ENCODE measurements around the gene MIER1.
"Not testable (repeated sequence)": the region's sequence is repeated elsewhere in the genome, so short reads cannot be mapped to it uniquely, and the experiment has no call there.

Gene MIER1

DNA sequence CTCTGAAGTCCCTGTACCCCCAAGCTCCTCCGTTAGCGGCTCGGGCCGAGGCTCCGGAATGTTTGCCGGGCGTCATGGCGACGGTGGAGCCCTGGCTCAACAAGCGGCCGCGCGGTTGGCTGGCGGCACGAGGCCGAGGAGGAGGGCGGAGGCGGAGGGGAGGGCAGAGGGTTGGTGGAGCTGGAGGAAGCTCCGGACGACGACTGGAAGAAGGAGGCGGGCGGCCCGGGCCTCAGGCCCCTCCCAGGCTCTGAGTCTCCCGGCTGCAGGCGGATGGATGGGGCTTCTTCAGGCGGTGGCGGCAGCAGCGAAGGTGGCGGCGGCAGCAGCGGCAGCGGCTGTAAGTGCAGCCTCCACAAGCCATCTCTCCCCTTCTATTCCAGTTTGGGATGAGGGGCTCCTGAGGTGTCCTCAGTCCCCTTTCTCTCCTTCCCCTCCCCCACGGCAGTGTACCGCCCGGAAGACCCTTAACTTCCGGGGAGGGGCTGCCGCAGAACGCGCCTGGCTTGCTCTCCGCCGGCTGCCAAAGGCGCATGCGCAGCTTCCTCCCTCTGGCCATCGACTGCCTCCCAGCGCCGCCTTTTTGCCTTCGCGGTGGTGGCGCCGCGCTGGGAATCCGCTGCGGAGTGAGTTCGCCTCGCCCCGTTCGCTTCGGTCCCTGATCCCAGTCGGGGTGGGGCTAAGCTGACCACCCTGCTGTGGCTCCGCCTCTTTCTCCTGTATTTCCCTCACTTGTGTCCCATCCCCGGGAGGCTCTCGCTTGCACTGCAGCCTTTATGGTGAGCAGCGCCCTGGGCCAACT lies at the start of gene MIER1, which contains the start of gene DNAI4:
MIER1 (plus strand) TSS at position 235 of the 802 bp plus-strand sequence; CDS start at position 274, 39 bp downstream.
DNAI4 (minus strand) TSS at position 101 of the 802 bp plus-strand sequence; CDS start at position 76, 25 bp downstream.
- peak; percentile 97 for DNase-seq (ENCODE audit: low spot score)

DNA sequence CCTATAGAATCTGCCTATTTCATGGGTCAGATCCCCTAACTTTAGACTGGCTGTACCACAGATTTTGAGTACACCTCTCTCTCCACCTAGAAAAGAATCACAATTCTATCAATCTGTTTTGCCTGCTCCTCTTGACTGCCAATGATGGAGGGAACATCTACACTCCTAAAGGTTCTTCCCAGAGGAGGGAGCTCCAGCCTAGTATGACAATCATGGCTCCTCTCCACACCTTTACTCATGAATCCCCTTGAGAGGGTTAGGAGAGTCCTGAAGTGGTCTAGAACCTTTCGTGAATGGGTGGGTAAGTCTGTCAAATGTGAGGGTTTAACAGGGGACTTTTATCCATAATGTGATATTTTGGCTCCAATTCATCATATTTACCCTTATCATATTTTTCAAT lies 48.1 kb upstream of the MIER1 start:
- DNase-seq (ENCODE audit: low spot score) = no peak

- no peak for DNase-seq (ENCODE audit: low spot score)
Observed at GRCh38 chr1:66889030-66889429, 35.8 kb upstream of the MIER1 start.

GRCh38 chr1:66890621-66891020 lies 34.2 kb upstream of the MIER1 start:
- no peak for DNase-seq (ENCODE audit: low spot score)

GRCh38 chr1:66893712-66894111 lies 31.1 kb upstream of the MIER1 start:
- no peak for DNase-seq (ENCODE audit: low spot score)

- not testable (repeated sequence) for DNase-seq (ENCODE audit: low spot score)
Observed at GRCh38 chr1:66915203-66915602, 9.6 kb upstream of the MIER1 start.

- DNase-seq (ENCODE audit: low spot score) = no peak
Observed at GRCh38 chr1:66916320-66916719, 8.5 kb upstream of the MIER1 start.

DNA sequence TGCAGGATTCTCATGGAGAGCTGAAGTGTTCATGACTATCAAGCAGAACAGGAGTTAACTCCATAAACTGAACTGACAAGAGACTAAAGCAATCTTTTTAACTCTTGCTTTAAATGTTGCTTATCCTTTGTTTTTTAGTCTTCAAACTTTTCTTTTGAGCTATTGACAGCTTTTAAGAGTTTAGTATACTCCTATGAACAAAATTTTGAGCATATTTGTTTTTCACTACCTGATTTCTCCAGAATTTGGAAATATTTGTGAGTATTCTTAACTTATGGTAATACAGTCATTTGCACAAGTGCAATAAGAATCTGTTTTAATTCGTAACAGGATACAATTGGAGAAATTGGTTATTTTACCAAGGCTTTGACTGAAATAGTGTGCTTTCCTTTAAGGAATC lies 7.3 kb upstream of the MIER1 start:
- DNase-seq (ENCODE audit: low spot score) = no peak

DNA sequence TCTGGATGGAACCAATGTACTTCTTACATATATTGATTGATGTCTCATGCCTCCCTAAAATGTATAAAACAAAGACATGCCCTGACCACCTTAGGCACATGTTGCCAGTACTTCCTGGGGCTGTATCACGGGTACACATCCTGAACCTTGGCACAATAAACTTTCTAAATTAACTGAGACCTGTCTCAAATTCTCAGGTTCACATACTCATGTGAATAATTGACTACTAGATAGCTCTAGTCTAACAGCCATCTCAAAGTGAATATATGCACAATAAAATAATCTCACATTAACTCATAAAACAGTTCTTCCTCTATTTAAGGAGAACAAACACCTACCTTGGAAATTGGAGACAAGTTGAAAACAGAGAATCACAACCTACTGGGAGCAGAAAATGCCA lies 5.7 kb upstream of the MIER1 start:
- DNase-seq (ENCODE audit: low spot score) = no peak

DNA sequence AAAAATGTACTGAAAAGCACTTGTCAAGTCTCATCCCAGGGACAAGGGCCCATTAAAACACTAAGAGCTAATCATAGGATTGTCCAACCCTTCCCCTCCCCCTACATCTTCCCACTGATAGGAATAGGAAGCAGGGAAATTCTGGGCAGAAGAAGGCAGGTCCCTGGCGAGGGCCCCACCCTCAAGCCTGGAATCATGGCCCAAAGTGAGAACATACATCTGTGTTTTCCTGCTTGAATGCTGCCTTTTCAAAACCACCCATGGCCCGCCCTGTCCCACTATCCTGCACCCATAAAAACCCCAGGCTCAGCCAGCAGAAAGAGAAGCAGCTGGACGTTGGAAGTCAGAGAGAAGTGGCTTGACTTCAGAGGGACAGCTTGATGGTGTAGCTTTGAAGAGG lies 5.0 kb upstream of the MIER1 start:
- no peak for DNase-seq (ENCODE audit: low spot score)

DNA sequence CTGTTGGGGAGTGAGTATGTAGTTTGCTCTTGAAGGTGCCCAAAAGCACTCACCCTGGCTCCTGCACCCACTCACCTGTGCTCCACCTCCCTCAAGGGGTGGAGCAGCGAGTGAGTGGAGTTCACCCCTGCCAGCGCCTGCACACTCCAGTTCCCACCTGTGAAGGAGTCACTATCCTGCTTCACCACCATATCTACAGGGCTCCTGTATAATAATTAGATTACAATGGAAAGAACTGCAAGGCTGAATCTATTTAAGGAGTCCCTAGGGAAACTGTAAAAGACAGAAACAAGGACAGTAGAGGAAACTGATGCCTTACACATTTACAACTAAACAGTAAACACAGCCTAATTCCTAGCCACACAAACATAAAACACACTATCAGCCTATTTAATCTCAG lies 4.2 kb upstream of the MIER1 start:
- no peak for DNase-seq (ENCODE audit: low spot score)

DNA sequence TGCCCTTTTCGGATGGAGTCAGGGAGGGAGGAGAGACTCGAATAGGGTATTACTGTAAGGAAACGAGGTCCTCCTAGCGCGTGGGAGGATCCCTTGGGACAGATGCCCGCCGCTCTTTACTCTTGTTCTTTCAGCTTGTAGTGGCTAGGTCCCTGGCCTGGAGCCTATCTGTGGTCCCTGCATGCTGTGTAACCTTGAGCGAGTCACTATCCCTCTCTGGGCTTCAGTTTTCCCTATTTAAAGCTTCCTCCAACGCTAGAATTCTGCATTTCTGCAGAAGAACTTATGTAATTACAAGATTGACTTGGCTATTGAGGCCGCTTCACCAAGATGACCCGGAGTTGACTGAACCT lies 744 bp downstream of the MIER1 start:
- DNase-seq (ENCODE audit: low spot score) = no peak

GRCh38 chr1:66925944-66926343 lies 1.2 kb downstream of the MIER1 start:
- no peak for DNase-seq (ENCODE audit: low spot score)

- no peak for DNase-seq (ENCODE audit: low spot score)
Observed at GRCh38 chr1:66927528-66927927, 2.7 kb downstream of the MIER1 start.

- no peak for DNase-seq (ENCODE audit: low spot score)
Observed at GRCh38 chr1:66929146-66929688, 4.4 kb downstream of the MIER1 start.

- DNase-seq (ENCODE audit: low spot score) = no peak
Observed at GRCh38 chr1:66929691-66929998, 4.9 kb downstream of the MIER1 start.

DNA sequence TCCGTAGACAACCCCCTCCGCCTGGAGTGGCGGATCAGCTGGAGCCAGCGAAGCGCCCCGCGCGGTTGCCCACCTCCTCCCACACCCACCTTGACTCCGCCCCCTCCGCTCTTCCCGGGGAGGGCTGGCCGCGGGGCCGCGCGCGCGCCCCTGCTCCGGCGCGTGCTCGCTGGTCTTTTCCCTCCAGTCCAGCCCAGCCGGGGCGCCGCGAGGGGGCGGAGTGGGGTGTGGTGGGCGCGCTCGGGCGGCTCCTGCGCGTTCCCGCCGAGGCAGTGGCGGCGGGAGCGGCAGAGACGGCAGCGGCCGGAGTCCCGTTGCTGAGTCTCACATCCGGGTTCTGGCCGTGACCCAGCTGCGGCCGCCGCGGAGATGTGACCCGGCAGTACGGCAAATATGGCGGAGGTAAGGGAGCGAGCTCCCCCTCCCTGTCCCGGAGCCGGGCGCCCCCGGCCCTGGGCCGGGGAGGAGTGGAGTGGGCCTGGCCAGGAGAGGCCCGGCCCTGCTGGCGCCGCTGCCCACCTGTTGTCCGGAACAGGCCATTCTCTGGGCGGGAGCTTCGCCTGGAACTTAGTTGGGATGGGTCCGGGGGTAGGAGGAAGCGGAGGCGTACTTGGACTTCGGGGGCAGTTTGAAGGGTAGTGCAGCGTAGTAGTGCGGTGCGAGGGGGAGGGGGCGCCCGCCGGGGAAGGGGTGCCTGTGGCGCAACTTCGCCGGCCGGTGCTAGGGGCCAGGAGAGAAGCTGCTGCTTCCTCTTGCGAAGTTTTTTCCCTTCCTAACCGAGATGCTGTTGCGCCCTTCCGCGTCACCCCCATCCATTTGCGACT lies 5.4 kb downstream of the MIER1 start:
- peak; percentile 92 for DNase-seq (ENCODE audit: low spot score)

DNA sequence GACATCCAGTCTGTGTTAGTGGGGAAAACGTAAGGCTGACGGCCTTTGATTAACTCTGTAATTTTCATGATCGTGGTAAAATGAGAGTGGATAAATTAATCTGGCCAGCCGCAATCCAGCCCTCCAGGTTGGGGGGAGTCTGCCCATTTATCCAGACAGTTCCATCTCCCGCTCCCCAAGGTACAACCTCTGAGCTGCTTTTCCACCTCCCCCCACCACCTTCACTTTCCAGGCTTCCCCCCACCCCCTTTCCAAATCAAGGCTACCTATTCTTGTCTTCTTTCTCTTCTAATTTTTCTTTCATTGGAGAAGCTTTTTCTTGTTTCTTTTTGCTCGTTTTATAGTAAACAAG lies 6.0 kb downstream of the MIER1 start:
- DNase-seq (ENCODE audit: low spot score) = no peak

GRCh38 chr1:66931590-66931989 lies 6.8 kb downstream of the MIER1 start:
- peak; percentile 11 for DNase-seq (ENCODE audit: low spot score)

GRCh38 chr1:66932291-66932690 lies 7.5 kb downstream of the MIER1 start:
- DNase-seq (ENCODE audit: low spot score) = no peak

- DNase-seq (ENCODE audit: low spot score) = no peak
Observed at GRCh38 chr1:66933887-66934700, 9.3 kb downstream of the MIER1 start.

DNA sequence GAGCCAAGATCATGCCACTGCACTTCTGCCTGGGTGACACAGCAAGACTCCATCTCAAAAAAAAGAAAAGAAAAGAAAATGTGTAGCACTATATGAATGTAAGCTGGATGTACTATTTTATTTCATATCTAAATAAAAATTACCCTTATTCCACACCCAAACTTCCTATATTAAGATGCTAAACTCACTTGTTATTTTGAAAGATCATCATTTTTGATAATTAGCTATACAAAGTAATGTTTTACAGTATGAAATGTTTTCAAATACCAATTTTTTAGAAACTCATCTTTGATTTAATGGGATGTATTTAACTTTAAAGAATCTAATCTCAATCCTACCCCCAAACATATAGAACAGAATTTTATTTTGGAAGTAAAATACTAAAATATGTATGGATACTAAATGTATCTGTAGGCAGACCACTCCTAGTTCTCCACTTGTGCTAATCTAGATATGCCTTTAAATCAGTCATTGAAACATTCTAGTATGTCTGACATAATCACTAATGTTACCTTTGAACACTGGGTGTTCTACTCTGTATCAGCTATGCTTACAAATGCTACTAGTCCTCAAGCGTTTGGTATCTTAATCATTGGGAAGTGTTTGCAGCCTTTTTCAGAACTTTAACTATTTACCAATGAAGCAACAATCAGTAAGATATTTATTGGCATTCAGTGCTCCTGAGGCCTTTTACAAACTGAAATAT lies 12.9 kb downstream of the MIER1 start:
- no peak for DNase-seq (ENCODE audit: low spot score)
